HG02938 (cell line): ENCODE results near the gene TFAP2E.

Source experiments
- ATAC-seq: cut with Tn5 transposase; IDR thresholded peaks from one replicate; pipeline ENCODE4 v1.9.1; 2021; ENCODE audit warnings: mild to moderate bottlenecking, moderate library complexity; ENCODE audit not compliant: unreplicated experiment

Gene TFAP2E

DNA sequence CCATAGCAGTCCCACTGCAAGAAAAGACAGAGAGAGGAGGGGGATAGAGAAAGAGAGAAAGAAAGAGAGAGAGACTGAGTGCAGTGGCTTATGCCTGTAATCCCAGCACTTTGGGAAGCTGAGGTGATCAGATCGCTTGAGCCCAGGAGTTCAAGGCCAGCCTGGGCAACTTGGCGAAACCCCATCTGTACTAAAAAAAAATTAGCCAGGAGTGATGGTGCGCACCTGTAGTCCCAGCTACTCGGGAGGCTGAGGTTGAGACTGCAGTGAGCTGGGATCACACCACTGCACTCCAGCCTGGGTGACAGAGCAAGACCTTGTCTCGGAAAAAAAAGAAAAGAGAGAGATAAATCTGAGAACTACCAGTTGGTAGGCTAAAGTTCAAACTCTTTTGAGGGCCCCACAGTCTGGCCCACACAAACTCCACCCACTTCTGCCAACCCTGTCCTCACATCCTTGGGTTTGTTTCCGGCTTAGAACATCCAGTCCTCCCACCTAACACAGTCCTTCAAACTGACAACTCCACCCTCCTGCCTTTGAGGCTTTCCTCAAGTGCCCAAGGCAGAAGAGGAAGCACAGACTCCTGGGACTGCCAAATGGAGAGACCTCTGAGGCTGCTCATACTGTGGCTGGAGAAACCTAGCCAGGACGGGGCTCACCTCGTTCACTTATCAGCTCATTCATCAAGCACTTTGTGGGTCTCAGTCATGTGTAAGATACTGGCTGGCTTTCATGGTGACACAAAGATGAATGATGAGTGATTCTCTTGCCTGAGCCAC is 20.1 kb downstream of the TFAP2E start:
- ATAC-seq, result no peak

DNA sequence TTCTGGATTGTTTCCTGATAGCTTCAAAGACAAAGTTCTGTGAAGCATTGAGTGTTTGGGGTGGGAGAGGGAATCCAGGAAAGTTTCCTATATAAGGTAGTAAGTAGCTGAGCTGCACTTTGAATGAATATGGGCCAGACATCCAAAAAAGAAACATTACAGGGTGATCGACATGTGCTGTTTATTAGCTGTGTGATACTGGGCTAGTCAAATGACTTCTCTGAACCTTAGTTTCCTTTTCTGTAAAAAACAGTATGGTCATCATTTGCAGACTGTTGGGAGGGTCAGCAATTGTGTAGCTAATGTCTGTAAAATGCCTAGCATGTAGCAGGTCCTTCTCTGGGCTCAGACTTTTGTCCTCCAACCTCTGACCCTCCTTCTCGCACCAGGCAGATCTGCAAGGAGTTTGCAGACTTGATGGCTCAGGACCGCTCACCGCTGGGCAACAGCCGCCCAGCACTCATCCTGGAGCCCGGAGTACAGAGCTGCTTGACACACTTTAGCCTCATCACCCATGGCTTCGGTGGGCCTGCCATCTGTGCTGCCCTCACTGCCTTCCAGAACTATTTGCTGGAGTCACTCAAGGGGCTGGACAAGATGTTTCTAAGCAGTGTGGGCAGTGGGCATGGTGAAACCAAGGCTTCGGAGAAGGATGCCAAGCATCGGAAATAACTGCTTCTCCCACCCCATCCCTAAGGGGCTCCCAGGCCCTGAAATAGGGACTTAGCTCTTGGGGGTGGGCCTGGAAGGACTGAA is 21.1 kb downstream of the TFAP2E start:
- no peak for ATAC-seq

DNA sequence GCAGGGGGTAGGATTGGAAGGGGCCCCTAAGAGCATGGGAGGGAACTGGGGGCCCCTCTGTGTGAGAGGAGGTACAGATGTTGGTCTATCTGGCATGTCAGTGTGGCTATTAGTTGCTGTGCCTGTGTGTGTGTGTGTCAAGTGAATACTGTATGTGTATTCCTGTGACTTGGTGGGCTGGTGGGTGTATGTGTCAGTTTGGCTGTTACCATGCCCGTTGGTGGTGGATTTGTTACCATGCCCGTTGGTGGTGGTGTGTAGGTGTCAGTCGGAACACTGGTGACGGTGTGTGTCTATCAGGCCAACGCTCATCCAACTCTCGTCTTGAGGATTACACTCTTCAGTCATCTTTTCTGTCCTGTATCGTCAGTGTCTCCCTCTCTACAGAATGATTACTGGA is 22.6 kb downstream of the TFAP2E start:
- ATAC-seq, result no peak

DNA sequence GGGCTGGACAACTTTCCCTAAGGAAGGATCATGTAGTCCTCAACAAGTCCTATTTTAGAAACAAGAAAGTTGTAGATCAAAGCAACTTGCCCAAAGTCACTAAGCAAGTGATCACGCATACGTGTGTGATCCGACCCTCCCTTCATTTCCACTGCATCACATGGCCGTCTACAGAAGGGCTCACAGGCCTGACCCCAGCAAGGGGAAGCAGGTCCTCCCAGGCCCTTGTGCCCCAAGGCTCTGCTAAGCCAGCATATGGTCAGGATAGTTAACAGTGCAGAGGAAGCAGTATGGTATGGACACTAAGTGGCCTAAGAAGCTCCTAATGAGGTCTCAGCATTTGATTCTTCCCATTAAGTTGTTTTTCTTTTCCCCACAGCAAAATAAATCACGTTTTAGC is 24.8 kb downstream of the TFAP2E start:
- ATAC-seq, result no peak

DNA sequence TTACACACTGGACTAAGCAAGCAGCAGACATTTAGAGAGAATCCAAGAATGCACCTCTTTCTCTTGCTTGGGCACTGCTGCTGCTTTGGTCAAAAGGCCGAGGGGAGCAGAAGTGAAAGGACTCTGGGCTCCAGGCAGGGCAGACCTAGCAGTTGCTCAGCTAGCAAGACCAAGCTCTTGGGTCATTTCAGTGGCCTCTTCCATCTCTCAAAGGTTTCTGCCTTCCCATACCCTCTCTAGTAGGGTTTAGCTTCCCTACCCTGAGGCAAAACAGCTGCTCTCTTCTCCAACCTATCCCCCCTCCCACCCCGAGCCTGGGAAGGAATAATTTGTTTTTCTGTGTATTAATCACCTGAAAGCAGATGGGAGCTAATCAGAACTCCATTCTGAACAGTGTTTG is 25.8 kb downstream of the TFAP2E start:
- no peak for ATAC-seq

DNA sequence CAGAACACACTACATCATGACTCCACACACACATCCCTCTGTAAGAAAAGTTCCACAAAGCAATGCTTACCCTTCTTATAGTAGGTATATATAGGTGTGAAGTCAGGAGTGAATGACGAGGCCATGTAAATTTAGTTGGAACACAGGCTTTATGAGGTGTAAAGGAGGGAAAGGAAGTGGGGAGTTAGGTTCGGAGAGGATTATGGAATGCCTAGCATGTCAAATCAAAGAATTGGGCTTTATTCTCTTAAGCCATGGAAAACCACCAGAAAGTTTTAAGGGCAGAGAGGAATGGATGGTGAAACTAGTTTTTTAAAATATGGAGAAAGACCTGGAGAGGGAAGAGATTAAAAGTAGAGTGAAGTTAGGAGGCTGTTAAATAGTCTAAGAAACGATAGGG is 26.3 kb downstream of the TFAP2E start:
- ATAC-seq, result no peak

DNA sequence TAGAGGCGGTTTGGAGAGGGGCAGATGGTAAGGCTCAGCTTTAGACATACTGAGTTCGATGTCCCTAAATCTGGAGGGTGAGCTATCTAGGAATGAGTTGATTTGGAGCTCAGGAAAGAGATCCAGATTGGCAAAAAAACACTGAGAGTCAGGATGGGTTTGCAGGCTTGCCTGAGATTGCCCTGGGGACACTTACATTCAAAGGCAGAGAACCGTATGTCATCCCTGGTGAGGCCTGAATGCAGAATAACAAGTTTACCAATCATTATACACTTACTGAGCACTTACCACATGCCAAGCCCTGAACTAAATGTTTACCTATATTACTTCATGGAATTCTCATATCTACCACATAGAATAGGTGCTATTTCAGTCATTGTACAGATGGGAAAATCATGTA is 27.5 kb downstream of the TFAP2E start:
- no peak for ATAC-seq

DNA sequence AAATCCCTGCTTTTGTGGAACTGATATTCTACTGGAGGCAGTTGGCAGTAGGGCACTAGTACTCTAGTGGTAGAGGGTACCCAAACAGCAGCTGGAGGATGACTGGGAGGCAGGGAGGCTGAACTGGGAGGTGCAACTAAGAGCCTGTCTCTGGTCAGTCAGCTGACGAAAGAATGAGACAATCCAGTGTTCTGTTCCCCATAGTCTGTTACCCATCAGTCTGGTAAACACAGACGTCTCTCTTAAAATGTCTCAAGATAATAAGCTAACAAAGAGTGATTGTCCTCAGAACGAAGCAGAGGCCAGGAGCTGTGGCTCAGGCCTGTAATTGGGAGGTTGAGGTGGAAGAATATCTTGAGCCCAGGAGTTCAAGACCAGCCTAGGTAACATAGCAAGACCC is 30.4 kb downstream of the TFAP2E start:
- no peak for ATAC-seq

DNA sequence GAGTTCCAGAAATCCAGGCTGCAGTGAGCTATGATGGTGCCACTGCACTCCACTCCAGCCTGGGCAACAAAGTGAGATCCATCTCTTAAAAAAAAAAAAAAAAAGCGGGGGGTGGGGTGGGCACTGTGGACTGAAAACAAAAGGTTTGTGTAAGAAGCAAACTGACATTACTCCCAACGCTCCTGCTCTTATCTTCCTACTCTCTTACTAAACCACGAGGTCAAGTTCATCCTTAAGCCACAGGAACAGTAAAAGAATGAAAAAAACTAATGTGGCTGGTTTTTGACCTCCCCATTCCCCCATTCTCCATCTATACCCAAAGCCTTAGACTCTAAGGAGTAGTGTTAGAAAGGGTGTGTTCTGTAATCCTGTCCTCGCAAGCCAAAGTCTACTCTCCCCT is 30.8 kb downstream of the TFAP2E start:
- ATAC-seq, result no peak

DNA sequence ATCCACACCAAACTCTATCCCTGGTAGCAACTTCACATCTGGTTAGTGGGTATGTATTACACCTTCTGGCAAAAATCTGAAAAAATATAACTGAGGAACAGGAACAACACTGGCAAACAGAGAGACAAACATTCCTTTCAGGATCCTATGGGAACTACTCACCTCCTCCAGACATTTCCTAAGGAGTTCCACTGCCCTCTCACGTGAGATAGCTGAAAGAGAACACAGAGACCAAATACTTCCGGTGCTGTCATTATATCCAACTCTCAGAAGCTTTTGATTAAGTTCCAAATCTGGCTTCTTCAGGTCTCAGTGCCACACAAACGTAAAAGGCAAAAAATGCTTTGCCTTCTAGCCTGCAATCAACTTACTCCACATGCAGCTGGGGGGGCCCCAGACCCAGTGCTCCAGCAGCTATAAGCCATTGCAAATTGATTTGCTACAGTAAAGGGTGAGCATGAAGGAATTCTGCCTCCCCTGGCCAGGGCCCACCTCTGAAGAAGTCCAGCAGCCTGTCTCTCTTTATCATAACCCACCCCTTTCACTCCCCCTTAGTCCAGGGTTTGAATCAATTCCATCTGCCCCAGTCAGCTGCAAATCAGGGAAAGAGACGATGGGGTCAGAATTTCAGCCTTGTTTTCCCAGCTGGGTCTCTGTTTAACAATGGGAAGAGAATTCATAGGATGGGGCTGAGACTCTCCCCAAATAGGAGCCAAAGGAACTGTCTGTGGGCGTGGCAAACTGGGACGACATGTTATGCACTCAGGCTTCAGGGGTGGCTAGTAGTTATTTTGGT is 32.2 kb downstream of the TFAP2E start:
- no peak for ATAC-seq

DNA sequence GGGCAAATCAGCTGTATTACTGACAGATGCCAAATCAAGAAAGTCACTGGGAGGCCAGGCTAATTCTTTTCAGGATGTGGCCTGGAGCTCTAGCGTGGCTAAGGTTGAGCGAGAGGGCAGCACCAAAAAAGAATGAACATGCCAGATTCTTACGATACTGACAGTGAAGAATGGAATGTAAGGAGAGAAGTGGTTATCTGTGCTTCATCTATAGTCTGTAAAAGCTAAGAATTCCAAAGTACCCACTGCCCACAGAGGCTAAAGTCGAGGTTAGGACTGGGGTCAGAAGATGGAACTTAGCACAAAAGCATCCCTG is 32.7 kb downstream of the TFAP2E start:
- ATAC-seq, result no peak

DNA sequence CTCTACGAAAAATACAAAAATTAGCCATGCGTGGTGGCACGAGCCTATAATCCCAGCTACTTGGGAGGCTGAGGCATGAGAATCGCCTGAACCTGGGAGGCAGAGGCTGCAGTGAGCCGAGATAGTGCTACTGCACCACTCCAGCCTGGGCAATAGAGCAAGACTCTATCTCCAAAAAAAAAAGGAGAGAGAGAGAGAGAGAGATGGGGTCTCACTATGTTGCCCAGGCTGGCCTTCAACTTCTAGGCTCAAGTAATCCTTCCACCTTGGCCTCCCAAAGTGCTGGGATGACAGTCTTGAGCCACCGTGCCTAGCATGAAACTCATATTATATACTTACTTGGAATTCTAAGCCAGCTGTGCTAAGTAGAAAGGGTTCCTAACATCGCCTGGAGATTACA is 38.5 kb downstream of the TFAP2E start:
- ATAC-seq, result no peak

DNA sequence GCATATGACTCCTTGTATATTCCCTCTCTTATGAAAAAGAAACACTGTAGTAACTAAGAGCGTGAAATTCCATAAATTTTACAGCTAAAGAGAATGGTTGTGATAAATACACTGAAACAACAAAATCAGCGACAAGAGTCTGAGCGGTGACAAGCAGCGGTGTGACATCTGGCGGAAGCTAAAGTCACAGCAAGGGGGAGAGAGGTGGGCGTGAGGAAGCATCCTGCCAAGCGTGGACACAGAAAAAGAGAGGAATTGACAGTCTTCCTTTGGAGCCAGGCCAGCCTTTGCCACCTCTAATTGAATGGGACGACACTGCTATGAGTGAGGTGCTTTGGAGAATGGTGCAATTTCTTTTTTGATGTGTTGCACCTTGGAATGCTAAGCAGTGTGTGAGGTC is 42.3 kb downstream of the TFAP2E start:
- ATAC-seq, result no peak

DNA sequence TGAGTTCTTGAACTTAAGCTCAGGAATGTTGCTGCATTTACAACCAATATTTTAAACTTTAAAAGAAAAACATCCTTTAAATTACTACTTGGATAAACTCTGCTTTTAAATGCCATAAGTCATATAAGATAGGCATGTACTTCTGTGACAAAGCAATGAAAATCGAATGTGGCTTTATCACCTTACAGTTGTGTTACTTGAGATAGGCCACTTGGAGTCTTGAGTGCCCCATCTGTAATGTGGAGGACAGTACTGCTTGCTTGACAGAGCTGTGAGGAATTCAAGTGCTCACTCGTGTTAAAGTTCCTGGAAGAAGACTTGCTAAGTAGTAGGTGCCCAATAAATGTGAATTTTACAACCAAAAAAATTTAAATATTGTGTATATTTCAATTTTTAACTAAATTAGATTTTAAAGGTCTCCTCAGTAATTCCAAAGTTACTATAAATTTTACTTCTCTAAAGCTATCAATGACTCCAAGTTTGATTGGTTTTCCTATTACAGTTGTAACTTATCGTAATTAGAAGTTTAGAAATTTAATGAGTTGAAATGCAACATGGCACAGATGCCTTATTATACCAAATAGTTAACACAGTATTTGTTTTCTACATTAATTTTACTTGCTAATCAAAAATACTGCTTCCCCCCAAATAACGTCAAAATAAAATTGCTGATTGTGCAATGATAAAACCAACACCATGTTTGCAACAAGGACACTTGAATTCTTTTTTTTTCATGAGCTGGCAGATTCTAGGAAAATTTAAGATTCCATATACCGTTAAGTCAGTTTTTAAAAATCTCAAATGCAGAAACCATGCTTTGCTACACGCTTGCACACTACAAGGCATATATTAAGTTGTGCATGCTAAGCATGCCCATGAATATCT is 46.4 kb downstream of the TFAP2E start:
- no peak for ATAC-seq

DNA sequence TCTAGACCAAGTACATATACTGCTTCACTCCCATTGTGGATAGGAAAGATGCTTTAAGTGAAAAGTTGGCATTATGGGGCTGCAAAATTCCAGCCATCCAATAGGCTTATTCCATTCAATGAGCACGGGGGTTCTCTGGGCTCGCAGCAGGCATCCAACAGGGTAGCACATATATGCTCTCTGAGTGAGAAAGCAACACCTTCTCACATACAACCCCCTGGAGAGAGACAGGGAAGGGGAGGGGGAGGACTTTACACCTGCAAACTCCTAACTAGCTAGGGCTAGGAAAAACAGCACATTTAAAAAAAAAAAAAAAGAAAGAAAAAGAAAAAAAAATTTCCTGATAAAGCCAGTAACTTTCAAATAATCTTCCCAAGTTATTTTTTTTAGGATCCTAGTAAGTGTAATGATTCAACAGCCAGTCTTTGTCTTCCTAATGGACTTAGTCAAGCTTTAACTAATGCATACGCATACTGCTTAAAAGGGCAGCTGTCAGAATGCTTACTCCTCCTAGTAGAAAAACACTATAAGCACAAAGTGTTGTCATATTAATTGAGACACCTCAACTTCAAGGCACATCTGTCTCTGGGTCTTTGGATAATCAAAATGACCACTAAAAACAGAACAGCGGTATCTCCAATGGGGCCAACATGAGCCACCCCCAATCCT is 49.5 kb downstream of the TFAP2E start:
- no peak for ATAC-seq

DNA sequence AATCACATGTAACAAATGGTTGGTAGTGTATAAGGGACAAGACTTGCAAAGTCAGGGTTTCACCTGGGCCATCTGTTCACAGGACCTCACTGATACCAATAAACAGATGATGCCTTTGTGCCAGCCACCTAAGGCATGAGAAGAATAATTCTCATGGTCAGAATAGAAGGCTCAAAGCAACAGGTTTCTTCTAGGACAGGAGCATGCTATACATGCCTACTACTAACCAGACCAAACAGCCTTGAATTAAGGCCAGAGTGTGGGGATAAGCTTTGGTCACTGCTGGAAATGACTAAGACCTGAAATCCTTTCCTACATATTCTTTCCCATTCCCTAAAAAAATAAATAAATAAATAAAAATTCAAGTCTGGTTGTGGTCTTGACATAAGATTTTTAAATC is 50.7 kb downstream of the TFAP2E start:
- ATAC-seq, result no peak

DNA sequence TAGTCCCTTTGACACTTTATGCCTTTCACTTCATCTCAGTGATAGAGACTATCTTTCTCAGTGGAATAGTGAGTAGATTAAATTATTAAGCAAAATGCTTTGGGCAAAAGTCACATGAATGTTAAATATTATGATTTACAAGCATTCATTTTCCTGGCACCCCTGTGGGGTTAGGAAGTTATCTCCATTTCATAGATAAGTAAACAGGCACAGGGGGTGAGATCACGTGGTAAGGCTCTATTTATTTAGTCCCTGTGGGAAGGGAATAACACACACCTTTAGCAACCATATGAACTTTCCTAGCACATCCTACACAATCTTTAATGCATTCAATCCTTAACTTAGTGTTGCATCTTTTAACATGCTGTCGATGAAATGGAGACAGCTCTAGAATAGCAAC is 55.9 kb downstream of the TFAP2E start:
- ATAC-seq, result no peak

DNA sequence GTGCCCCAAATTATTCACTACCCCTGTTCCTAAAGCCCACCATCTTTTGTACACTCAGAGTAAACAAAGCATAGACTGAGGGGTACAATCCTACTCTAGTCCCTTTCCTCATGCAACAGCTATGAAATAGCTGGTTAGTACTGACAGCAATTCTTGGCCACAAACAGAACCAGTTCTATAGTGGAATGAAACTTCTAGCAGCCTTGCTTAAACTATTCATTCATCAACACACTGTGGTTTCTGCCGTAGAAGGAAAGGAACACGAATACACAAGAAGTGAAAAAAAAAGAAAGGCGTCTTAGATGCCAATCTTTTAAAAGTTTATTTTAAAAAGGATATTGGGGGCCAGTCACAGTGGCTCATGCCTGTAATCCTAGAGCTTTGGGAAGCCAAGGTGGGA is 58.3 kb downstream of the TFAP2E start:
- ATAC-seq, result no peak

DNA sequence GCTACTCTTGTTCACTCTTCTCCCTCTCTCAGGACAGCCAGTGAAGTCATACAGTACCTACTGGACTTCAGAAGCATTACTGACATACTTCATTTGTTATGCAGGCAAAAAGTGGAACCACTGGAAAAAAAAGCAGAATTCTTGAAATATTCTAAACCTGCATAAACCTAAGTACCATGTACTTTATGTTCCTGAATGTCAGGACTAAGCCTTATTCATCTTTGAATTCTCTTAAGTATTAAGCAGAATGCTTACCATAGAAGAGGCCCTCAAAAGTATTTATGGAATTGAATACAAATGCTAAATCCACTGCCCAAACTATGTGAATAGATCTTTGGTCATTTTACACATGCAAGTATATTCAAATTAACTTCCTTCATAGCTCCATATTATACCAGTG is 60.4 kb downstream of the TFAP2E start:
- no peak for ATAC-seq

DNA sequence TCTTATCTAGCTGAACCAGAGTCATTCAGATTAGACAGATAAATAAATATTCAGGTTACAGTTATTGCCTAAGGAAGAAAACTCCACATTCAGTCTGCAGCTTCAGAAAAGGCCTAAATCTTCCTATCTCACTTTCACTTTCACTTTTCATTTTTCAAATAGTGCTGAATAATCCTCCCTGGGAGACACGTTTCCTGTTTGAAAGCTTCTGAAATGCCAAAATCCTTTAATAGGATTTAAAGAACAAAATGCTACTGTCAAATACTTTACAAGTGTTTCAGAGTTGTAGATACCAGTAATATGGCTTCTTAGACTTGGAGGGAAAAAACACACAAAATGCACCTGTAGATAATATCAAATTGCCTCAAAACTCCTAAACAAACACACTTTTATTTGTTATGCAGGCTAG is 64.3 kb downstream of the TFAP2E start:
- no peak for ATAC-seq
